Hematopoietic multipotent progenitor cell treated with erythropoietin and hydrocortisone succinate and interleukin-3 and kit ligand, for 4 days (in vitro differentiated cells): Measurements from ENCODE around the gene PLEKHM2.

ENCODE experiments used
- DNase-seq: peaks from one replicate; pipeline ENCODE4 v3.0.0-alpha.2; 2015

Gene PLEKHM2

GRCh38 chr1:15727866-15728534, 43.9 kb downstream of the PLEKHM2 start:
- DNase-seq, result no peak

- no peak for DNase-seq
These were observed 45.0 kb downstream of the PLEKHM2 start for GRCh38 chr1:15728937-15729657.

- DNase-seq, result no peak
These were observed 46.3 kb downstream of the PLEKHM2 start for GRCh38 chr1:15730423-15730822.

DNA sequence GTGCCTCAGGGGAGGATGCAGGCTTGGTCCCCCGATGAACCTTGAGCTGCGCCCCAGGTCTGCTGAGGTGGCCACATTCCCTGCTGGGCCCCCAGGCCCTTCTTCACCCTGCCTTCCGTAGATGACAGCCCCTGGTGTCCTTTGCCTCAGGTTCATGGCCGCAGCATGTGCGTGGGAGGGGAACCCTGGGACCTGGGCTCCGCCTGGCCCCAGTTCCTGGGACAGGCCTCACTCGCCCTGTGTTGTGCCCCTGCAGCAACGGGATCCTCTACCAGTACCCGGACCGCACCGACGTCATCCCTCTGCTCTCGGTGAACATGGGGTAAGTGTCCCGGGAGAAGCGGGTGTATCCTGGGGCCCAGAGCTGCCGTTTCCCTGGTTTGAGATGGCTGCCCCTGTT, 46.8 kb downstream of the PLEKHM2 start:
- no peak for DNase-seq

GRCh38 chr1:15731735-15732685, 47.9 kb downstream of the PLEKHM2 start:
- DNase-seq, result no peak

- DNase-seq, result no peak
These were observed 48.6 kb downstream of the PLEKHM2 start for GRCh38 chr1:15732686-15733081.

DNA sequence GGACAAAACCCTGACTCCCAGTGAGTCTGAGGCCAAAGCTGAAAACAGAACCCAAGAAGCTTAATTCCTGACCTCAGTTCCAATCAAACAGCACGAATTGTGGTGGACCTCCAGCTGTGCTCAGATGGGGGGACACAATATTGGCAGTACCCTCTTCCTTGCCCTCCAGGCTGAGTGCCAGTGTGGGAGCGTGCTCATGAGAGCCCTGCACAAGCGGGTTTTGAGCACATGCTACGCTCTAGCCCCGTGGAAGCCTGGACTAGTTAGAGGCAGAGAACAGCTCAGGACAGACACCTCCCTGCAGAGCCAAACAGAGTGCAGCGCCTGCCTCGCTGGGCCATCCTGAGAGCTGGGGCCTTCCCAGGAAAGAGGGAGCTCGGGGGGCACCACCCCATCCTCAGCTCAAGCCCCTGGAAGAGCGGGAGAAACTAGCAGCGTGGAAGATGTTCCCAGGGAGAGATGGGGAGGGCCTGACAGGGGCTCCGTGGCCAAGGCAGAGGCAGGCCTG, 49.2 kb downstream of the PLEKHM2 start:
- no peak for DNase-seq

DNA sequence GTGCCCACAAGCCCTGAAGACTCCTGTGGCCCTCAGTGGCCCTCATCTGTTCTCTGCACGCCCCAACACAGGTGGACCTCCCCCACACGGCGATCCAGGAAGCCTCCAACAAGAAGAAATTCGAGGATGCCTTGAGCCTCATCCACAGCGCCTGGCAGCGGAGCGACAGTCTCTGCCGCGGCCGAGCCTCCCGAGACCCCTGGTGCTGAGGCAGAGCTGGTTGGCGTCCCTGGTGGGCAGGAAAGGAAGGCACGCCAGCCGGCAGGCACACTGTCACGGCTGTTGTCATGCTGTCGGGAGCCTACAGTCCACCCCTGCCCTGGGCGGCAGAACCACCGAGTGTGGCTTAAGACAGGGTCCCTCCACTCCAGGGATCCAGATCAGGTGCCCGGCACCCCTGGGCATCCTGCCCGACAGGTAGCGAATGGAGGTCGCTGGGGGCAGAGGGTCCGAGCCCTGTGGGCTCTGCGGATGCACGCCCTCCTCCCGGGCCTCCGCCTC, 49.7 kb downstream of the PLEKHM2 start:
- no peak for DNase-seq

DNA sequence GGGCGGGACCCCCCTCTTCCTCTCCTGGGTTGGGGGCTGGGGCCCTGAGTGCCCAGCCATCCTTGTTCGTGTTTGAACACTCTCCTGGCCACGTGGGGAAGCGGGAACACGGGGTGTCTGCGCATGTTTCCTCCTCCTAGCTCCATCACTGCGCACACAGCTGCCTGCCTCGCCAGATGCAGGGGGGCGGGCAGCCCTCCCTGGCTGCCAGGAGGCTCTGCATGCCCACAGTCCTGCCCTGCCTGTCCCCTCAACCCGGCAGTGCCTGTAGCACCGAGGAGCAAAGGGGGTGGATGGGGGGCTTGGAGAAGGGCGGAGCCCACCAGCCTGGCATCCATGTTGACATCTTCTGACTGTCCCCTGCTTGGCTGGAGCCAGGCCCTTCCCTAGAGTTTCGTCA, 50.2 kb downstream of the PLEKHM2 start:
- DNase-seq, result no peak

DNA sequence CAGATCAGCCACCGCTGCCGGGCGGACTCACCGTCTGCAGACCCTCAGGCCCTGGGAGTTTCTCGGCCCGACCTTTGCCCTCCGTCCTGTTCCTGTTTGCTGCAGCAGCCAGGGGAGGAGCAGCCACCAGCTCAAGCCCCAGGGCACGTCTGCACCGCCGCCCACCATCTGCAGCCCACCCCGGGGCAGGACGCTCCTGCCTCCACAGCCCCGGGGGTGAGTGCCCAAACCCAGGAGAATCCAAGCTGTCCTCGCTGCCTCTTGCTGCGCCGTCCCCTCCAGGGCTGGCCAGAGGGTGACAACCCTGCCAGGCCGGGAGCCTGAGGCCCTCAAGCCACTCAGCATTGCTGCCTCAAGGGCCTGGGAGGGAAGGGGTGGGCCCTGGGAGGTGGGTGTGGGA, 50.8 kb downstream of the PLEKHM2 start:
- DNase-seq, result no peak

GRCh38 chr1:15735304-15736037, 51.4 kb downstream of the PLEKHM2 start:
- DNase-seq, result peak; percentile 76

- DNase-seq, result no peak
These were observed 52.1 kb downstream of the PLEKHM2 start, which contains the start of gene SLC25A34 for GRCh38 chr1:15736038-15736891. TSS of gene SLC25A34 (plus strand) at chr1:15736258. CDS start at chr1:15736486, 228 bp downstream.

- DNase-seq, result no peak
These were observed 52.8 kb downstream of the PLEKHM2 start for GRCh38 chr1:15736892-15737261.

GRCh38 chr1:15737324-15738319, 53.5 kb downstream of the PLEKHM2 start:
- DNase-seq, result no peak

- DNase-seq, result no peak
These were observed 54.4 kb downstream of the PLEKHM2 start for GRCh38 chr1:15738416-15739113.

DNA sequence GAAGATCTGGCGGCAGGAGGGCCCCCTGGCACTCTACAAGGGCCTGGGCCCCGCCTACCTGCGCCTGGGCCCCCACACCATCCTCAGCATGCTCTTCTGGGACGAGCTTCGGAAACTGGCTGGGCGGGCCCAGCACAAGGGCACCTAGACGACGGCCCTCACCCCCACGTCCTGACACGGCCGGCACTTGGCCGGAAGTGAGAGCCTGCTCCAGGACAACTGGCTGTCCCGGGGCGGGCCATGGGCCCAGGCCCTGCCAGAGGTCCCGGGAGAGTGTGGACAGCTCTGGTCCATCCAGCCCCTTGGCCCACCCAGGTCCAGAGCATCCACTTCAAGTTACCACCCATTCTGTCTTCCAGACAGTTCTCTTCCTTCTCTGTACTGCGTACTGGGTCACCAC, 55.1 kb downstream of the PLEKHM2 start:
- no peak for DNase-seq

DNA sequence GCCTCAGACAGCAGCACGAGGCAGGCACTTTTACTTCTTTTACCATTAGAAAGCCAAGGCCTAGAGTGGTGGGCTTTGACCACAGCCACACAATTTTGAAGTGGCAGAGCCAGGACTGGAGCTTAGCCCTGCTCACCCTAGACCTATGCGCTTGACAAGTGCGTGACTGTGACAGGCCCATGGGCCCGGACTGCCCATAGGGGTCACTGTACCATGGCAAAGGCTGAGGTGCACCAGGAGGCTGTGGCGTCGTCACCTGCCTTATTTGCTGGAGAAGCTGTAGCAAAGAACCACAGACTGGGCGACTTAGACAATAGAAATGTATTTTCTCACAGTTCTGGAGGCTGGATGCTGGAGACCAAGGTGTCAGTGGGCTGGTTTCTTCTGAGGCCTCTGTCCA, 55.6 kb downstream of the PLEKHM2 start:
- DNase-seq, result no peak

DNA sequence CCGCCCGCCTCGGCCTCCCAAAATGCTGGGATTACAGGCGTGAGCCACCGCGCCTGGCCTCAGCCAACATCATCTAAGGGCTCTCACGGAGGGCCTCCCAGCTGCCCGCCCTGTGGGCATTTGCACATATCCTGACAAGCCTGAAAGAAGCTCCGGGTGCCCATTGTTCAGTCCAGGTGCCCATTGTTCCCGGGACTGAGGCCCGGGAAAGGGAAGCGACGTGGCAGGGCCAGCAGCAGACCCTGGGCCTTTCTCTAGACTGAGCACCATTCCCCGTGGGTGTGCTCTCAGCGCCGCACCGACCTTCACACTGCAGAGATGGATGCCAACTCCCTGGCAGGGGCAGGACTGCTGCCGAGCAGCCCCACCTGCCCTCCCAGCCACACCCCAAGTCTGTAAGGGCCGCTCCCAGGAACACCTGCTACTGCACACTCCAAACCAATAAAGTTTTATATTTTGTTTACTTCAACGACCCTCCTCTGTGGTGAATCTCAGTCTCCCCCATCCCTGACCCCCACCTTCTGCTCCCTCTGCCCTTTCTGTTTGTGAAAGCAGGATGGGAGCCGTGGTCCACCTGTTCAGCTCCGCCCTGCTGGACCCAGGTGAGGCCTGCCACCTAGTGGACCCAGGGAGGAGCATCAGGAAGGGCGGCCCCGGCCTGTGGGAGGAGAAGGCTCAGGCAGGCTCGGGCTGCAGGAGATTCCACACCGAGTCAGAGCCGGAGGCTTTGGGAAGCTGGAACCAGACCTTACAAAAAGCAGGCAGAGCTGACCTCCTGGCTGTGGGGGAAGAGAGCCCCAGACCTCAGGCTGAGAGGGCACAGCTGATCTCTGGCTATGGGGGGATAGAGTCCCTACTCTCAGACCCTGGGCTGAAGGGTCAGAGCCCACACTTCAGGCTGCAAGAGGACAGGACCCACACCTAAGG, 57.1 kb downstream of the PLEKHM2 start:
- peak; percentile 79 for DNase-seq
